ENCODE results near the gene OR1Q1.
"Not testable (repeated sequence)": the region's sequence is repeated elsewhere in the genome, so short reads cannot be mapped to it uniquely, and the experiment has no call there.

OR1Q1 gene

GRCh38 chr9:122614362-122614761, at the start of gene OR1Q1:
Gene OR1Q1 (plus strand): TSS chr9:122614738. CDS start chr9:122614738, 0 bp downstream.
- DNase-seq, result no peak

GRCh38 chr9:122567901-122568300, 46.6 kb upstream of the OR1Q1 start:
- DNase-seq, result no peak

GRCh38 chr9:122572456-122572855, 42.1 kb upstream of the OR1Q1 start:
- DNase-seq, result no peak

GRCh38 chr9:122579874-122580273, 34.7 kb upstream of the OR1Q1 start:
- DNase-seq, result no peak

GRCh38 chr9:122580360-122580759, 34.2 kb upstream of the OR1Q1 start:
- DNase-seq, result no peak

- DNase-seq, result not testable (repeated sequence)
Measured at GRCh38 chr9:122583284-122583683, 31.3 kb upstream of the OR1Q1 start, which contains the start of gene OR1L8. Gene OR1L8 (minus strand): TSS chr9:122583384. CDS start chr9:122568477, 14,907 bp downstream.

GRCh38 chr9:122605691-122606090, 8.8 kb upstream of the OR1Q1 start:
- DNase-seq, result no peak

GRCh38 chr9:122606587-122606986, 8.0 kb upstream of the OR1Q1 start:
- DNase-seq, result no peak

- no peak for DNase-seq
Measured at GRCh38 chr9:122609804-122610203, 4.7 kb upstream of the OR1Q1 start.

- no peak for DNase-seq
Measured at GRCh38 chr9:122619996-122620395, 5.5 kb downstream of the OR1Q1 start.

GRCh38 chr9:122642226-122642625, 27.7 kb downstream of the OR1Q1 start:
- DNase-seq, result no peak

GRCh38 chr9:122656378-122656777, 41.8 kb downstream of the OR1Q1 start:
- DNase-seq, result no peak

- no peak for DNase-seq
Measured at GRCh38 chr9:122657527-122657926, 43.0 kb downstream of the OR1Q1 start, which contains the start of gene OR1B1. Gene OR1B1 (minus strand): TSS chr9:122657627.

- no peak for DNase-seq
Measured at GRCh38 chr9:122661416-122661815, 46.9 kb downstream of the OR1Q1 start, which contains the start of gene OR1L1. Gene OR1L1 (plus strand): TSS chr9:122661716. CDS start chr9:122661716, 0 bp downstream.

Data from activated CD4-positive, alpha-beta T cell treated with anti-CD3 and anti-CD28 coated beads for 4 hours (primary cell).